GM12878 (cell line): Measurements from ENCODE around the gene ULK4. TPM values are rescaled to one million over a fixed set of nuclear protein-coding genes. Genes with fewer than 3 reads are reported as not detected.
"Not testable (repeated sequence)": the region's sequence is repeated elsewhere in the genome, so short reads cannot be mapped to it uniquely, and the experiment has no call there.

Experiments used
- ATAC-seq: fragments of 200-7000 bp; cut with Tn5 transposase; 3 replicates; pipeline ENCODE4 v1.9.1; 2020; ENCODE audit warnings: mild to moderate bottlenecking, moderate library complexity
- BruUV-seq: library from RNA; stranded (reverse); fragments of 400-500 nt; replicated peaks from 2 replicates; lab custom pipeline; 2021; lab: Mats Ljungman, UMichigan
- CTCF ChIA-PET: fragments of 300-600 bp; sonication (Branson Sonifier 250); formaldehyde crosslinking; extraction: SDS; loops from one replicate; lab custom pipeline; 2021; ENCODE audit warnings: inconsistent platforms; lab: Yijun Ruan, JAX
- POLR2A ChIA-PET: fragments of 350-600 bp; formaldehyde crosslinking; extraction: SDS; loops from one replicate; lab custom pipeline; 2021; ENCODE audit warnings: inconsistent platforms; lab: Charles Lee
- RAD21 ChIA-PET: fragments of 300-600 bp; sonication (Branson Sonifier 250); formaldehyde crosslinking; loops from one replicate; lab custom pipeline; 2023; ENCODE audit warnings: antibody characterized with exemption; ENCODE audit not compliant: unreplicated experiment; lab: Charles Lee
- SMC1A ChIA-PET: fragments of 300-600 bp; sonication (Branson Sonifier 250); formaldehyde crosslinking; loops from one replicate; lab custom pipeline; 2023; ENCODE audit not compliant: unreplicated experiment, uncharacterized antibody; lab: Charles Lee
- DNase-seq: peaks from one replicate; pipeline ENCODE4 v3.0.0-alpha.2; 2011; ENCODE audit warnings: low read depth, low spot score
- FAIRE-seq: peaks from 3 replicates; lab custom pipeline; 2011; peaks lifted over from hg19 to GRCh38; lab: Jason Lieb, UNC
- H2AFZ ChIP-seq: 2 replicates; pipeline ENCODE4 v1.6.0; 2011; ENCODE audit warnings: low read depth, low read length, control low read depth; ENCODE audit not compliant: control insufficient read depth
- H3K27ac ChIP-seq: 2 replicates; pipeline ENCODE4 v1.5.1; 2011; ENCODE audit warnings: control low read depth; ENCODE audit not compliant: control insufficient read depth, insufficient read depth
- H3K27me3 ChIP-seq, 2 experiments: replicated peaks in 1 of 2; 2 replicates each; pipeline versions ENCODE4 v1.6.0 to v1.6.1; 2011; ENCODE audit warnings: low read length in 1 of 2; ENCODE audit not compliant: control insufficient read depth in 2 of 2, insufficient read depth in 2 of 2
- H3K36me3 ChIP-seq, 2 experiments: 2 replicates each; pipeline ENCODE4 v1.5.1; 2011; ENCODE audit warnings: low read length in 1 of 2; ENCODE audit not compliant: control insufficient read depth in 2 of 2, insufficient read depth in 2 of 2
- H3K4me1 ChIP-seq: 2 replicates; pipeline ENCODE4 v1.6.1; 2011; ENCODE audit warnings: mild to moderate bottlenecking, low read length, moderate library complexity, mixed read lengths; ENCODE audit not compliant: control insufficient read depth, insufficient read depth
- H3K4me2 ChIP-seq: 2 replicates; pipeline ENCODE4 v1.6.0; 2011; ENCODE audit warnings: control low read depth; ENCODE audit not compliant: control insufficient read depth, insufficient read depth
- H3K4me3 ChIP-seq: fragments of 200-600 bp; sonication (generic); 2 replicates; pipeline ENCODE4 v1.5.1; 2016
- H3K79me2 ChIP-seq: 2 replicates; pipeline ENCODE4 v1.6.0; 2011; ENCODE audit warnings: low read length; ENCODE audit not compliant: control insufficient read depth, insufficient read depth
- H3K9ac ChIP-seq: 2 replicates; pipeline ENCODE4 v1.8.0; 2011; ENCODE audit warnings: low read length, control low read depth, mixed read lengths; ENCODE audit not compliant: control insufficient read depth, insufficient read depth
- H3K9me3 ChIP-seq: replicated peaks from 3 replicates; pipeline ENCODE4 v1.5.1; 2011; ENCODE audit warnings: mild to moderate bottlenecking, low read length; ENCODE audit not compliant: control insufficient read depth, insufficient read depth
- H4K20me1 ChIP-seq: 2 replicates; pipeline ENCODE4 v1.6.0; 2011; ENCODE audit not compliant: control insufficient read depth, insufficient read depth
- ATF2 ChIP-seq: IDR thresholded peaks from 2 replicates; pipeline ENCODE4 v1.6.1; 2012; ENCODE audit warnings: low read length, inconsistent platforms
- CHD4 ChIP-seq: fragments of 200-600 bp; sonication (generic); IDR thresholded peaks from 2 replicates; pipeline ENCODE4 v1.6.1; 2016; ENCODE audit warnings: mild to moderate bottlenecking
- IKZF2 ChIP-seq, 2 experiments: fragments of 450-650 bp; IDR thresholded peaks; 2 replicates each; pipeline ENCODE4 v1.6.1; 2017; ENCODE audit warnings: mild to moderate bottlenecking in 2 of 2, moderate library complexity in 2 of 2
- MYC ChIP-seq: IDR thresholded peaks from 2 replicates; pipeline ENCODE4 v1.6.1; 2011; ENCODE audit warnings: mild to moderate bottlenecking, low read length, moderate library complexity, inconsistent platforms; ENCODE audit not compliant: insufficient read depth, insufficient replicate concordance, insufficient read length, severe bottlenecking
- SP1 ChIP-seq: IDR thresholded peaks from one replicate; pipeline ENCODE4 v1.6.1; 2011; ENCODE audit warnings: low read depth, low read length
- SRF ChIP-seq, 2 experiments: IDR thresholded peaks; 2 replicates each; pipeline ENCODE4 v1.6.1; 2011; ENCODE audit warnings: low read depth in 2 of 2, low read length in 2 of 2, mild to moderate bottlenecking in 1 of 2, moderate library complexity in 1 of 2
- TCF12 ChIP-seq: IDR thresholded peaks from 2 replicates; pipeline ENCODE4 v1.6.1; 2011; ENCODE audit warnings: low read depth, mild to moderate bottlenecking, low read length
- TCF3 ChIP-seq: IDR thresholded peaks from 2 replicates; pipeline ENCODE4 v1.6.1; 2012; ENCODE audit warnings: low read depth, mild to moderate bottlenecking, low read length, borderline replicate concordance; ENCODE audit not compliant: insufficient read depth
- ZBTB40 ChIP-seq: fragments of 450-650 bp; IDR thresholded peaks from 2 replicates; pipeline ENCODE4 v1.6.1; 2016; ENCODE audit warnings: mild to moderate bottlenecking, moderate library complexity, borderline replicate concordance
- WGBS: methylation state at CpG from one replicate; pipeline ENCODE4 v1.1.6; 2016; ENCODE audit warnings: low lambda C conversion rate; ENCODE audit not compliant: insufficient replicate concordance, insufficient coverage; ENCODE audit errors: missing lambda C conversion rate; 5-methylcytosine and 5-hydroxymethylcytosine counted together
- in situ Hi-C: fragments of 300-500 bp; cut with MboI; formaldehyde crosslinking; loops from 9 replicates; pipeline ENCODE4 v1.14.3; 2018; ENCODE audit warnings: mixed read lengths
- intact Hi-C: fragments of 100-400 bp; cut with micrococcal nuclease; formaldehyde crosslinking; loops from one replicate; pipeline ENCODE4 v1.14.2; 2022; ENCODE audit not compliant: unreplicated experiment
- polyA plus RNA-seq, 11 experiments: library from polyadenylated mRNA; depleted of rRNA in 4 of 11; unstranded in 6 of 11; stranded (reverse) in 5 of 11; fragments of >200 nt; fragmentation: Nextera tagmentation in 4 of 11; fragmentation: Illumina TruSeq in 1 of 11; extraction: Ambion mirVana in 4 of 11; extraction: Trizol in 1 of 11; gene quantifications; 1 replicate in 1 of 11; 2 replicates in 10 of 11; pipeline versions ENCODE4 v1.2.1 to v1.2.3, GENCODE V29; 2011 to 2016; ENCODE audit warnings: inconsistent platforms in 2 of 11, missing spikeins in 2 of 11, low read depth in 1 of 11
- total RNA-seq, 4 experiments: library from RNA; depleted of rRNA in 3 of 4; stranded (reverse); fragments of >200 nt in 3 of 4; fragmentation: Illumina TruSeq in 1 of 4; extraction: Trizol in 1 of 4; gene quantifications; 2 replicates each; pipeline versions ENCODE4 v1.2.1 to v1.2.3, GENCODE V29; 2013 to 2021

Gene ULK4
- total and polyA plus RNA-seq, 10 of the 15 experiments (the other 5 are each of a cell fraction or from before 2014, with no cell fraction given): 3.5 to 7.6 (median 6.3) TPM

GRCh38 chr3:41840936-41841668, 120.8 kb downstream of the ULK4 start:
- H2AFZ ChIP-seq, POLR2A ChIA-PET, H3K4me3 ChIP-seq, H3K9me3 ChIP-seq, H3K79me2 ChIP-seq, H3K4me1 ChIP-seq, ATAC-seq, H3K9ac ChIP-seq, H3K27me3 ChIP-seq, FAIRE-seq, BruUV-seq, SMC1A ChIA-PET, H3K4me2 ChIP-seq, CTCF ChIA-PET, in situ Hi-C loops, H4K20me1 ChIP-seq, H3K36me3 ChIP-seq, intact Hi-C loops, RAD21 ChIA-PET, DNase-seq, H3K27ac ChIP-seq: not testable (repeated sequence)
- 95% methylated on average over 43 of the region's 52 CpGs for WGBS

- no TSS peak for BruUV-seq
- intact Hi-C loops: no loop called here
- Histone ChIP-seq H3K4me3 (no peak overlapping the region), H3K36me3 (no peaks in the 10 kb centered on the region), H3K9ac (no peak overlapping the region), H3K27me3 (no peaks in the 10 kb centered on the region), H4K20me1 (no peaks in the 10 kb centered on the region), H3K27ac (no peak overlapping the region), H3K4me1 (peaks cover 9% of the 10 kb centered on the region), H3K79me2 (no peaks in the 10 kb centered on the region), H2AFZ (no peak overlapping the region), H3K9me3 (no peaks in the 10 kb centered on the region), H3K4me2 (peak overlapping the region; percentile 31; the same call in 1 of the 2 replicates)
- RAD21 ChIA-PET: no interaction called here
- POLR2A ChIA-PET: no interaction called here
- FAIRE-seq (no peak), ATAC-seq (peak; percentile 91), DNase-seq (no peak)
- SMC1A ChIA-PET: no interaction called here
- CTCF ChIA-PET: no interaction called here
- in situ Hi-C loops: no loop called here
- WGBS: 36% methylated on average over 11 of the region's 11 CpGs
- TF ChIP-seq SRF (IDR thresholded peaks at IDR 0.05; ENCODE audit: low read depth in 2 of 2, low read length in 2 of 2) (0 out of 4 replicates have a peak, but pooled peaks of 1 of the 2 experiments have one; percentile 53), ZBTB40 (no peak), SP1 (no peak), CHD4 (no peak), MYC (no peak), TCF12 (0 out of 2 replicates have a peak, but pooled peaks have one; percentile 4), IKZF2 (IDR thresholded peaks at IDR 0.05) (peak in 1 of 2 experiments; percentile 27; a peak in 2 of 4 replicates), TCF3 (0 out of 2 replicates have a peak, but pooled peaks have one; percentile 37), ATF2 (peak; percentile 87)
Measured at GRCh38 chr3:41836360-41837134, 125.4 kb downstream of the ULK4 start.
